ENCODE results near the gene ASPG. TPM values are rescaled to one million over a fixed set of nuclear protein-coding genes. Genes with fewer than 3 reads are reported as not detected.

The ASPG gene
- polyA plus RNA-seq, 1 experiment = not detected

- no peaks in the 10 kb centered on the region for H3K27me3 ChIP-seq (ENCODE audit: control insufficient read depth, insufficient read depth, low read length)
- DNase-seq (ENCODE audit: low read depth, low spot score) = no peak
- H3K27ac ChIP-seq (ENCODE audit: low read depth, low read length) = no peak overlapping the region
- ChIA-PET POLR2A (no interaction called here), CTCF (no interaction called here)
- no peak for TF ChIP-seq CTCF (IDR thresholded peaks at IDR 0.05; ENCODE audit: low read depth, low read length)
- H3K9me3 ChIP-seq (ENCODE audit: control insufficient read depth, insufficient read depth, low read length) = peaks cover 91% of the 10 kb centered on the region
- H3K4me3 ChIP-seq (ENCODE audit: low read depth, low read length) = no peak overlapping the region
Measured at GRCh38 chr14:104164512-104164911, 79.0 kb downstream of the ASPG start.

Small RNAs within 50 kb of the gene (small RNA-seq; reads per million reads assigned to genes)
- 1.9 reads per million for gene MIR203A (ENCODE audit: insufficient read length, low read depth)

Other genes starting within 250 kb of the ASPG start
- 0.52 and 0.62 TPM in 2 replicates for gene PPP1R13B, start 238.1 kb upstream of the ASPG start, polyA plus RNA-seq (2011; rRNA removed)
- gene TDRD9, start 157.2 kb upstream of the ASPG start, polyA plus RNA-seq (2011; rRNA removed) = 0.05 and 0.11 TPM in 2 replicates
- not detected in 2 replicates for gene RD3L, start 143.2 kb upstream of the ASPG start, polyA plus RNA-seq (2011; rRNA removed)
- gene KIF26A, start 52.9 kb downstream of the ASPG start, polyA plus RNA-seq (2011; rRNA removed) = not detected in 2 replicates